PFSK-1 (cell line): ENCODE results near the gene NCAM2.

ENCODE experiments used
- FOXP2 ChIP-seq: optimal IDR thresholded peaks from 2 replicates; pipeline ENCODE3; 2011; ENCODE audit warnings: borderline replicate concordance, control low read depth, inconsistent platforms; ENCODE audit not compliant: insufficient read depth; ENCODE audit errors: extremely low read length, extremely low read depth
- POLR2AphosphoS5 ChIP-seq: IDR thresholded peaks from 2 replicates; pipeline ENCODE4 v1.6.1; 2012; ENCODE audit warnings: low read depth, mild to moderate bottlenecking, control low read depth, low read length, moderate library complexity
- REST ChIP-seq, 2 experiments: IDR thresholded peaks; 2 replicates each; pipeline versions ENCODE4 v1.6.1 to v1.8.0; 2011 to 2012; ENCODE audit warnings: low read depth in 2 of 2, low read length in 2 of 2, control low read depth in 1 of 2, inconsistent platforms in 1 of 2, mild to moderate bottlenecking in 1 of 2, moderate library complexity in 1 of 2; ENCODE audit not compliant: insufficient read depth in 1 of 2
- SIN3A ChIP-seq: IDR thresholded peaks from 2 replicates; pipeline ENCODE4 v1.6.1; 2012; ENCODE audit warnings: mild to moderate bottlenecking, low read length, moderate library complexity, borderline replicate concordance; ENCODE audit not compliant: insufficient read depth
- TAF1 ChIP-seq: IDR thresholded peaks from 2 replicates; pipeline ENCODE4 v1.6.1; 2012; ENCODE audit warnings: low read length, control low read depth, borderline replicate concordance; ENCODE audit not compliant: insufficient read depth

NCAM2 gene

GRCh38 chr21:21412096-21412495 lies 413.9 kb downstream of the NCAM2 start:
- no peak for TF ChIP-seq FOXP2
- TF ChIP-seq SIN3A = no peak
- TF ChIP-seq TAF1 = no peak

- TF ChIP-seq SIN3A (no peak), POLR2AphosphoS5 (no peak), FOXP2 (no peak), REST (IDR thresholded peaks at IDR 0.05; ENCODE audit: insufficient read depth in 1 of 2, low read depth in 2 of 2, low read length in 2 of 2) (no peak), TAF1 (no peak)
These were observed 417.5 kb downstream of the NCAM2 start for GRCh38 chr21:21415741-21416140.

- TF ChIP-seq REST (IDR thresholded peaks at IDR 0.05; ENCODE audit: insufficient read depth in 1 of 2, low read depth in 2 of 2, low read length in 2 of 2) = no peak
- no peak for TF ChIP-seq SIN3A
These were observed 436.7 kb downstream of the NCAM2 start for GRCh38 chr21:21434944-21435343.

GRCh38 chr21:21436012-21436534 lies 437.9 kb downstream of the NCAM2 start:
- TF ChIP-seq REST (IDR thresholded peaks at IDR 0.05; ENCODE audit: insufficient read depth in 1 of 2, low read depth in 2 of 2, low read length in 2 of 2) = no peak
- no peak for TF ChIP-seq POLR2AphosphoS5
- no peak for TF ChIP-seq SIN3A
- no peak for TF ChIP-seq FOXP2
- TF ChIP-seq TAF1 = no peak

GRCh38 chr21:21439761-21440160 lies 441.6 kb downstream of the NCAM2 start:
- TF ChIP-seq REST (IDR thresholded peaks at IDR 0.05; ENCODE audit: insufficient read depth in 1 of 2, low read depth in 2 of 2, low read length in 2 of 2) (no peak), TAF1 (no peak), POLR2AphosphoS5 (no peak)
